Keratinocyte (primary cell): Measurements from ENCODE around the gene PCSK6. TPM values are rescaled to one million over a fixed set of nuclear protein-coding genes. Genes with fewer than 3 reads are reported as not detected.
A peak's percentile ranks its signal among the peaks of the same experiment; 100 is the strongest.

ENCODE experiments used
- DNase-seq: peaks from one replicate; pipeline ENCODE4 v3.0.0-alpha.2; 2011; ENCODE audit warnings: low read depth, missing footprints, low spot score
- FAIRE-seq: peaks from 2 replicates; lab custom pipeline; 2011; peaks lifted over from hg19 to GRCh38; lab: Jason Lieb, UNC
- H2AFZ ChIP-seq: 2 replicates; pipeline ENCODE4 v1.6.0; 2012; ENCODE audit warnings: low read length, control low read depth, inconsistent platforms; ENCODE audit not compliant: control insufficient read depth
- H3K27ac ChIP-seq: 2 replicates; pipeline ENCODE4 v1.5.1; 2011; ENCODE audit warnings: low read length; ENCODE audit not compliant: control insufficient read depth, insufficient read depth
- H3K27me3 ChIP-seq: 3 replicates; pipeline ENCODE4 v1.6.0; 2011; ENCODE audit warnings: low read length; ENCODE audit not compliant: control insufficient read depth, insufficient read depth; ENCODE audit errors: extremely low read depth
- H3K36me3 ChIP-seq, 2 experiments: 2 replicates in 1 of 2; 3 replicates in 1 of 2; pipeline ENCODE4 v1.5.1; 2011; ENCODE audit warnings: low read length in 2 of 2, mild to moderate bottlenecking in 1 of 2; ENCODE audit not compliant: control insufficient read depth in 2 of 2, insufficient read depth in 2 of 2; ENCODE audit errors: extremely low read depth in 1 of 2
- H3K4me1 ChIP-seq: 3 replicates; pipeline ENCODE4 v1.5.1; 2011; ENCODE audit warnings: low read length; ENCODE audit not compliant: control insufficient read depth, insufficient read depth; ENCODE audit errors: extremely low read depth
- H3K4me2 ChIP-seq: 3 replicates; pipeline ENCODE4 v1.6.0; 2011; ENCODE audit warnings: low read depth, low read length; ENCODE audit not compliant: control insufficient read depth, insufficient read depth; ENCODE audit errors: extremely low read depth
- H3K4me3 ChIP-seq, 3 experiments: fragments of 200-600 bp in 1 of 3; sonication (generic) in 1 of 3; 2 replicates in 2 of 3; 3 replicates in 1 of 3; pipeline ENCODE4 v1.5.1; 2011 to 2016; ENCODE audit warnings: low read length in 3 of 3, mild to moderate bottlenecking in 3 of 3, control low read depth in 2 of 3, inconsistent platforms in 1 of 3, low read depth in 1 of 3, mixed read lengths in 1 of 3, mixed run types in 1 of 3, moderate library complexity in 1 of 3; ENCODE audit not compliant: control insufficient read depth in 2 of 3, insufficient read depth in 2 of 3; ENCODE audit errors: extremely low read depth in 1 of 3
- H3K79me2 ChIP-seq: 2 replicates; pipeline ENCODE4 v1.6.0; 2012; ENCODE audit warnings: low read length; ENCODE audit not compliant: control insufficient read depth, insufficient read depth
- H3K9ac ChIP-seq: 3 replicates; pipeline ENCODE4 v1.6.0; 2011; ENCODE audit warnings: low read length; ENCODE audit not compliant: control insufficient read depth, insufficient read depth; ENCODE audit errors: extremely low read depth
- H3K9me1 ChIP-seq: 3 replicates; pipeline ENCODE4 v1.6.0; 2011; ENCODE audit warnings: low read length; ENCODE audit not compliant: control insufficient read depth, insufficient read depth; ENCODE audit errors: extremely low read depth
- H3K9me3 ChIP-seq: 2 replicates; pipeline ENCODE4 v1.5.1; 2012; ENCODE audit warnings: low read depth, low read length; ENCODE audit not compliant: control insufficient read depth
- H4K20me1 ChIP-seq: 3 replicates; pipeline ENCODE4 v1.6.0; 2011; ENCODE audit warnings: low read length; ENCODE audit not compliant: control insufficient read depth, insufficient read depth; ENCODE audit errors: extremely low read depth
- EZH2 ChIP-seq: IDR thresholded peaks from one replicate; pipeline ENCODE4 v1.6.1; 2012; ENCODE audit warnings: inconsistent platforms, mild to moderate bottlenecking, low read length, moderate library complexity
- dilution Hi-C: fragments of 300-500 bp; cut with MboI; formaldehyde crosslinking; loops from one replicate; pipeline ENCODE4 v1.7.0; 2020; ENCODE audit warnings: low sequenced_read_pairs; ENCODE audit not compliant: extremely low pct_ligation_motif_present
- polyA plus RNA-seq, 5 experiments: library from polyadenylated mRNA; depleted of rRNA in 3 of 5; stranded (reverse) in 3 of 5; stranded (forward) in 1 of 5; unstranded in 1 of 5; fragments of >200 nt; gene quantifications; 1 replicate in 1 of 5; 2 replicates in 3 of 5; 3 replicates in 1 of 5; pipeline versions ENCODE4 v1.2.1 to v1.2.3, GENCODE V29; 2011 to 2012; ENCODE audit warnings: missing spikeins in 2 of 5, low read depth in 1 of 5, low replicate concordance in 1 of 5
- TF ChIP-seq, protein P1 (sequence below), 3 experiments: IDR thresholded peaks in 1 of 3; conservative IDR thresholded peaks in 1 of 3; optimal IDR thresholded peaks in 1 of 3; 2 replicates in 2 of 3; 3 replicates in 1 of 3; pipeline versions ENCODE3 to v1.5.1; 2011; ENCODE audit warnings: low read length in 3 of 3, mild to moderate bottlenecking in 3 of 3, moderate library complexity in 2 of 3, control low read depth in 1 of 3, inconsistent platforms in 1 of 3; ENCODE audit not compliant: insufficient read depth in 2 of 3; ENCODE audit errors: extremely low read depth in 1 of 3

PCSK6 gene
- polyA plus RNA-seq, 1 donor (not counting 4 experiments of a cell fraction or from before 2014, with no cell fraction given) = 3.1 TPM

GRCh38 chr15:101431748-101432147 lies 57.8 kb downstream of the PCSK6 start:
- Histone ChIP-seq H3K9me1 (no peaks in the 10 kb centered on the region), H3K27me3 (no peaks in the 10 kb centered on the region), H3K9ac (no peak overlapping the region), H3K27ac (no peak overlapping the region), H3K36me3 (no peaks in the 10 kb centered on the region), H3K79me2 (no peaks in the 10 kb centered on the region), H4K20me1 (peaks cover 2% of the 10 kb centered on the region), H3K4me3 (no peak overlapping the region), H3K4me1 (no peaks in the 10 kb centered on the region), H2AFZ (no peak overlapping the region), H3K9me3 (no peaks in the 10 kb centered on the region), H3K4me2 (no peak overlapping the region)
- FAIRE-seq = no peak
- dilution Hi-C loops = no loop called here
- DNase-seq = no peak
- TF ChIP-seq EZH2 = no peak
- TF ChIP-seq, protein P1, sequence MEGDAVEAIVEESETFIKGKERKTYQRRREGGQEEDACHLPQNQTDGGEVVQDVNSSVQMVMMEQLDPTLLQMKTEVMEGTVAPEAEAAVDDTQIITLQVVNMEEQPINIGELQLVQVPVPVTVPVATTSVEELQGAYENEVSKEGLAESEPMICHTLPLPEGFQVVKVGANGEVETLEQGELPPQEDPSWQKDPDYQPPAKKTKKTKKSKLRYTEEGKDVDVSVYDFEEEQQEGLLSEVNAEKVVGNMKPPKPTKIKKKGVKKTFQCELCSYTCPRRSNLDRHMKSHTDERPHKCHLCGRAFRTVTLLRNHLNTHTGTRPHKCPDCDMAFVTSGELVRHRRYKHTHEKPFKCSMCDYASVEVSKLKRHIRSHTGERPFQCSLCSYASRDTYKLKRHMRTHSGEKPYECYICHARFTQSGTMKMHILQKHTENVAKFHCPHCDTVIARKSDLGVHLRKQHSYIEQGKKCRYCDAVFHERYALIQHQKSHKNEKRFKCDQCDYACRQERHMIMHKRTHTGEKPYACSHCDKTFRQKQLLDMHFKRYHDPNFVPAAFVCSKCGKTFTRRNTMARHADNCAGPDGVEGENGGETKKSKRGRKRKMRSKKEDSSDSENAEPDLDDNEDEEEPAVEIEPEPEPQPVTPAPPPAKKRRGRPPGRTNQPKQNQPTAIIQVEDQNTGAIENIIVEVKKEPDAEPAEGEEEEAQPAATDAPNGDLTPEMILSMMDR (optimal IDR thresholded peaks at IDR 0.05 in 1 of 3, IDR thresholded peaks at IDR 0.05 in 1 of 3, conservative IDR thresholded peaks at IDR 0.05 in 1 of 3; ENCODE audit: extremely low read depth in 1 of 3, insufficient read depth in 2 of 3, low read length in 3 of 3) = no peak

DNA sequence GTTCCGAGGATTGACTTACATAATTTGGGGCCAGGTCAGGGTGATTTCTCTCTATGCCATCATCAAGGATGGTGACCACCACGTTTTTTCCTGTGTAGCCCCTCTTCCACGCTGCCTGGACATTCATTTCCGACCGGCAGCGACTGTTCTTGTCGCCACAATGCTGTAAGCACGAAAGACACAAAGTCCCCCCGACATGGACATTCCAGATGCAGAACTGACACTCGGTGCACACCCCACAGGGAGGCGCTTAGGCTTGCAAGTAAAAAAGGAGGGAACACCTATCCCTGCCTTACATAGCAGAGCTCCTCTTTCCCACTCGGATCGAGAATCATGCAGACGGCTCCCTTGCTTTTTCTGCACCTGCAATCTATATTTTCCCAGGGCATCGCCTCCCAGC lies 58.2 kb downstream of the PCSK6 start:
- H3K36me3 ChIP-seq = no peaks in the 10 kb centered on the region
- FAIRE-seq (no peak), DNase-seq (no peak)
- no peaks in the 10 kb centered on the region for H3K27me3 ChIP-seq
- dilution Hi-C loops = no loop called here
- H3K79me2 ChIP-seq = no peaks in the 10 kb centered on the region
- peaks cover 2% of the 10 kb centered on the region for H4K20me1 ChIP-seq
- H2AFZ ChIP-seq = no peak overlapping the region
- H3K4me1 ChIP-seq = no peaks in the 10 kb centered on the region
- TF ChIP-seq EZH2 = no peak
- TF ChIP-seq, protein P1 (optimal IDR thresholded peaks at IDR 0.05 in 1 of 3, IDR thresholded peaks at IDR 0.05 in 1 of 3, conservative IDR thresholded peaks at IDR 0.05 in 1 of 3; ENCODE audit: extremely low read depth in 1 of 3, insufficient read depth in 2 of 3, low read length in 3 of 3) = peak in 1 of 3 experiments; percentile 4
- no peak overlapping the region for H3K9ac ChIP-seq
- H3K9me1 ChIP-seq = no peaks in the 10 kb centered on the region
- no peak overlapping the region for H3K27ac ChIP-seq
- H3K4me2 ChIP-seq = no peak overlapping the region
- no peaks in the 10 kb centered on the region for H3K9me3 ChIP-seq
- H3K4me3 ChIP-seq = no peak overlapping the region
